HG02970 (cell line): ENCODE measurements around the gene C5orf22.
A peak's percentile ranks its signal among the peaks of the same experiment; 100 is the strongest.
"Not testable (repeated sequence)": the region's sequence is repeated elsewhere in the genome, so short reads cannot be mapped to it uniquely, and the experiment has no call there.

ENCODE experiments used
- ATAC-seq: cut with Tn5 transposase; IDR thresholded peaks from one replicate; pipeline ENCODE4 v1.9.1; 2021; ENCODE audit warnings: mild to moderate bottlenecking, moderate library complexity, moderate number of reproducible peaks; ENCODE audit not compliant: unreplicated experiment, low FRiP score

Gene C5orf22

GRCh38 chr5:31551878-31552277 lies 19.8 kb downstream of the C5orf22 start:
- no peak for ATAC-seq

- no peak for ATAC-seq
These were observed 21.8 kb downstream of the C5orf22 start for GRCh38 chr5:31553863-31554262.

- no peak for ATAC-seq
These were observed 22.5 kb downstream of the C5orf22 start for GRCh38 chr5:31554552-31554951.

DNA sequence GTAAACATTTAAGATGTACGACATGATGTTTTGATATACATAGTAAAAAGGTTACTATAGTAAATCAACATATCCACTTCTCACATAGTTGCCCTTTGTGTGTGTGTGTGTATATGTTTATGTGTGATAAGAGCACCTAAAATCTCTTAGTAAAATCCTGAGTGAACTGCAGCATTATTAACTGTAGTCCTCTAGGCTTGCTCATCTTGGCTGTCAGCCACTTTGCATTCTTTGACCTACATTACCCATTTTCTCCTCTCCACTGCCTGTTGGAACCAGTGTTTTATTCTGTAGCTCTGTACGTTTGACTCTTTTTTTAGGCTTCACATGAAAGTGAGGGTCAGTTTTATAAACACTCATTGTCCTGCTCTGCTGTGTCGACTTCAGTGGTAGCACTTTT lies 24.4 kb downstream of the C5orf22 start:
- ATAC-seq, result no peak

DNA sequence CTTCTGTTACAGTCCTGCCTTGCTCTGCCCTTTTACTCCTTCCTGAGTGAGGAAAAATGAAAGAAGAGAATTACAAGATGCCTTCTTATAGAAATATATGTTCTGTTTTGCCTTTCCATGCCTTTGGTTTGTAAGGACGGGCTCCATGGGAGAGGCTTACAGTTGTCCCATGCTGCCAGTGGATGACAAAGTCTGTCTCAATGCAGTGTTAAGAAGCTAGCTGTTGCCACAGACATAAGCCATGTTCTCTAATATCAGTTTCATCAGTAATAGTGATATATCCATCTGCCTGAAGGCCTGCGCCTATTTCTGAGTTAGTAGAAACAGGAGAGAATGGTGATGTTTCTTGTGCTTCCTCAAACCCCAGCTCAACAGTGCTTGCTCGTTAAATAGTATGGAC lies 27.8 kb downstream of the C5orf22 start:
- no peak for ATAC-seq

GRCh38 chr5:31561946-31562345 lies 29.8 kb downstream of the C5orf22 start:
- ATAC-seq, result no peak

DNA sequence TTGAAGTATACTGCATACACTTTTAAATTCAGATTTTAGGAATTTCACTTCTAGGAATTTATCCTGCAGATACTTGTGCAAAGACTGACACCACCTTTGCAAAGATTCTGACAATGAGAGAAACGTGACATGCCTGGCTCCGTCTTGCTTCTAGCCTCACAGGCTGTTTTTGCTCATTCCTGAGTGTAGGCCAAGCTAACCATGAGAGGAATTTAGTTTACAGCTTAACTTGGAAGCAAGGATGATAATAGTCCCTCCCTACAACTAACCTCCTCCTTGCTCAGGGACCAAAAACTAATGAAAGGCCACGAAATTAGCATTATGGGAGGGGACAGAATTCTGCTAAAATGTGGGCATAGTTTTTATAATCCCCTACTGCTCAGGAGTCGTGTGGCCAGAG lies 31.1 kb downstream of the C5orf22 start:
- ATAC-seq, result no peak

DNA sequence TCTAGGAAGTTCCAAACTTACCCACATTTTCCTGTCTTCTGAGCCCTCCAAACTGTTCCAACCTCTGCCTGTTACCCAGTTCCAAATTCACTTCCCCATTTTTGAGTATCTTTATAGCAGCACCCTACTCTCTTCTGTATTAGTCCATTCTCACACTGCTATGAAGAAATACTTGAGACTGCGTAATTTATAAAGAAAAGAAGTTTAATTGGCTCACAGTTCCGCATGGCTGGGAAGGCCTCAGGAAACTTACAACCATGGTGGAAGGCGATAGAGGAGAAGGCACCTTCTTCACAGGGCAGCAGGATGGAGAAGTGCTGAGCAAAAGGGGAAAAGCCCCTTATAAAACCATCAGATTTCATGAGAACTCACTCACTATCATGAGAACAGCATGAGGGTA lies 34.3 kb downstream of the C5orf22 start:
- ATAC-seq, result not testable (repeated sequence)

GRCh38 chr5:31568302-31568835 lies 36.3 kb downstream of the C5orf22 start:
- ATAC-seq, result no peak

- no peak for ATAC-seq
These were observed 37.0 kb downstream of the C5orf22 start for GRCh38 chr5:31569068-31569467.

DNA sequence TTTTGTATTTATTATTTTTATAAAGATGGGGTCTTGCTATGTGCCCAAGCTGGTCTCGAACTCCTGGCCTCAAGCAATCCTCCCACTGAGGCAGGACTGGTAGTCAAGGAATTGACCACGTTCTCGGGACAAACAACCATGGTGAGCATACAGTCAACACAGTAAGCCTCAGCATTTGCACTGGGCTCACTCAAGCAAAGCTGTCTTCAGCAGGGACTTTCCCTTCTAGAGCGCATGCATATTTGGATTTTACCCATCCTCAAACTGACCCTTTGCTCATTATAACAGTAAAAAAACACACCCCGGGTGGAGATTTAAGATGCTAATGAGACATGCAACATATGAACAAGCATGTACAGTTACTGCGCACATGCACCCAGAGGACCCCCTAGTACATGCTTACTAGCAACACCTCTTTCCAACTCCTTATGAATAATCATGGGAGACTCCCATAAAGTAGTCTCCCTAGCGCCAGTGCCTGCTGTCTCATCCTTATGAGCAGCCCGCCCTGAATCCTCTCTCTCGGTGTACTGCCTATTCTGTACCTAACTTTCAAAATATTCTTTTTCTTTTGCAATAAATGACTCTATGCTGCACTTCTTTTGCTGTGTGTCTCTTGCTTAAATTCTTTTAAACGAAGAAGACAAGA lies 41.5 kb downstream of the C5orf22 start:
- peak; percentile 72 for ATAC-seq

DNA sequence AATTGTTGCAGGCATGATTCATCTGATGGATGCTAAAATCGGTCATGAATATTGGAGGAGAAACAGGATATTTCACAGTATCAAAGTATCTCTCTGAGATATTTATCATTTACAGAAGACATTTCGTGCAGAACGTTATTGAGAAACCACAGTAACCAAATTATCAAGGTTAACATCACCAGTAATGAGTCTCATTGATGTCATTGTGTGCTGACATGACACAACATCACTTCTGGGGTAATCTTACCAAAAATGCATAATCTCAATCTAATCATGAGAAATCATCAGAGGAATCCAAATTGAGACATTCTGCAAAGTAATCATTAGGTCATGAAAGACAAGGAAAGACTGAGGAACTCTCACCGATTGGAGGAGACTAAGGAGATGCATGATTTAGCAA lies 42.7 kb downstream of the C5orf22 start:
- ATAC-seq, result no peak

DNA sequence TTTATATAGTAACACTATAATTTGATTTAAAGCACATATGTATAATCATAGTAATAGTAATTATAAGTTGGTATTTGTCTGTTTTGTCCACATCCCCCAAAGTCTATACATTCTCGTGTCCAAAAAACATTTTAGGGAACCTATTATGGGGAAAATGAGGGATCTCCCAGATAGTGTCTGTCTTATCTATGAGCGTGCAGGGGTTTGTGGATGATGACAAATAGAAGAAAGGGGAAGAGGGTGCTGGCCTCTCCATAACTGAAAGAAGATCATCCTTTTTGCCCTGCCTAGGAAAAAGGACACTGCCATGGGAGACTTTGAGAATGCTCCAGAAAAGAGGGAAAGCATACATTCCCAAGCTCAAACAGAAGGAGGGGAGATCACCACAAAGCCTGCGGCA lies 45.3 kb downstream of the C5orf22 start:
- ATAC-seq, result no peak

DNA sequence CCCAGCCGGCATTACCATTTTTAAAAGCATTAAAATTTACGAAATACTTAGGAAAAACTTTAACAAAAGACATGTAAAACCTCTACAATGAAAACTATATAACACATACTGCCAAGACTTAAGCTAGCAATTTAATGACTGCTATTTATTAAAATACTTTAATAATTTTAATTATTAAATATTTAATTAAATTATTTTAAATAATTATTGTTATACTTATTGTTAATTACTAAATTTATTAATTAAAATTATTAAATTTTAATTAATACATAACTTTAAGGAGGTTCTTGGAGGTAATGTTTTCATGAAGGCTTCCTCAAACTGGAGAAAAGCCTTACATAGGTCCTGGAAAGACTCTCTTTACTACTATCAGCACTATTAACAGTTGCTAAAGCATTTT lies 47.5 kb downstream of the C5orf22 start:
- no peak for ATAC-seq

GRCh38 chr5:31581498-31582099 lies 49.5 kb downstream of the C5orf22 start:
- ATAC-seq, result no peak

GRCh38 chr5:31583129-31583528 lies 51.0 kb downstream of the C5orf22 start:
- no peak for ATAC-seq

GRCh38 chr5:31585166-31585894 lies 53.2 kb downstream of the C5orf22 start:
- no peak for ATAC-seq

DNA sequence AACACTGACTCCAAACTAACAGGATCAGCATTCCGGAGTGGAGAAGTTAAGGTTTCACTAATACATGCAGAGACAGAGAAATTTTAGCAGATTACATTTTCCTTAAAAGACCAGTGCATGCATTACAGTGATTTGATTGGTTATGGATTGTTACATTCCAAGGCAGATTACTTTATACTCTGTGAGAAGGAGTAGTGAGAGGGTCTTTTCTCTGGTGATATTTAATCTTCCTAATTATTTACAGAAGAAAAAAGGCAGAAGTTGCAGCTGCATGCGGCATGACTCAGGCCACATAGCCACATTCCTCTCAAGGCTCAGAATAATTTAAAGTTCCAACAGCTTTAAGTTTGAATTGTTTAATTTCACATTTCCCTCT lies 53.8 kb downstream of the C5orf22 start:
- ATAC-seq, result no peak

DNA sequence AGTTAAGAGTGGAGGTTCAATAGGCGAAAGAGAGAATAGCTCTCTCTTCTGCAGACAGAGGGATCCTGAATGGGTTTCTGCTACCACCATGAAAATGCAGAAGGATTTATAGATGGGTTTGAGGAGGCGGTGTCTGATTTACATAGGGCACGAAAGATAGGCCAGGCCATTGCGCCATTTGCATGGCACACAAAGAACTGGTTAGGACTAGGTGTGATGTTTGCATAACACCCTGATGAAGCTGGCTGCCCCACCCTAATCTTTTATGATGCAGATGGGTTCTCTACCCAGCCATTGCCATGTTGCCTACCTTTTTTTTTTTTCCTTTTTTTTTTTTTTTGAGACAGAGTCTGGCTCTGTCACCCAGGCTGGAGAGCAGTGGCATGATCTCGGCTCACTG lies 55.4 kb downstream of the C5orf22 start:
- no peak for ATAC-seq

GRCh38 chr5:31593665-31594064 lies 61.6 kb downstream of the C5orf22 start:
- no peak for ATAC-seq

- ATAC-seq, result no peak
These were observed 64.3 kb downstream of the C5orf22 start for GRCh38 chr5:31596354-31596753.
